ENCODE results near the gene FUT8. TPM values are rescaled to one million over a fixed set of nuclear protein-coding genes. Genes with fewer than 3 reads are reported as not detected.

FUT8 gene
- total RNA-seq (91.8 and 94.6 TPM in 2 replicates), polyA plus RNA-seq (13.2 and 16.7 TPM in 2 replicates), polyA minus RNA-seq (41.8 and 63.1 TPM in 2 replicates)
- total RNA-seq (2013) = 66.2 TPM

DNA sequence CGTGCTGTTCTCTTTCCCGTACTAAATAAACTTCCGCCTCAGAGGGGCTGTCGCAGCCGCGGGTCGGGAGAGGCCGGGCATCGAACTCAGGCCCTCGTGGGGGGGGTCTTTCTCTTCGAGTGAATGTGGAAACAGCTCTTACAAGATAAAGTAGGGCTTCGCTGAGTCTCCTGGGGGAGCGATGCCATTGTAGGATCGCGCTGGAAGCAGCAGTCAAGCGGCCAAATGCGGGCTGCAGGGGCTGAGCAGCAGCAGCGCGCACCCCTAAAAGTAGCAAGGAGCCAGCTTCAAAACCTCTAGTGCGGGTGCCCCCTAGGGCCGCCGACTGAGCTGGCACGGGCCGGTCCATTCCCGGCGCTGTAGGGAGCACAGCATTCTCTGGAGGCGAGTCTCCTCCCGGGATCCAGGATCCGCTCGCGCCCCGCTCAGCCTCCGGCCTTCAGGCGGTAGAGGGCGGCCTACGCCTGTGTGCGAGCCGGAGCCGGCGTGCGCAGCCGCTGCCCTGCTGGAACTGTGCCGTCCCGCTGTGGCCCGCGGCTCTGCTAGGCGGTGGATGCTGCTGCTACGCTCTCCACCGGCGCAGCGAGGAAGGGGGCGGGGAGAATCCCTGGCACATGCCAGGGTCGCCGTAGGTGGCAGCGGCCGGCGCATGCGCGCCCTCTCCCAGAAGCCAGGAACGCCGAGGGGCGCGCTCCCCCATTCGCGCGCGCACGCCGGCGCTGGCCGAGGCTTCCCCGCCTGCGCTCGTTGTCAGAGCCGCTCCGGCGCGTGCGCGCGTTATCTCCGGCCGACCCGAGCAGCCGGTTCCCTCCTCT lies at the start of gene FUT8:
Gene FUT8 (plus strand): TSS at position 699 of the 815 bp plus-strand sequence. CDS start 148,834 bp downstream, outside the sequence.
- WGBS (ENCODE audit: insufficient coverage) = under 1% methylated on average over 70 of the region's 85 CpGs
- H3K79me2 ChIP-seq (ENCODE audit: control insufficient read depth, insufficient read depth, low read length) = peaks cover 56% of the 10 kb centered on the region
- peak within 1 kb of the TSS; percentile 81 to 82 for H3K27ac ChIP-seq (ENCODE audit: low read length in 2 of 2)
- intact Hi-C loops (cut with micrococcal nuclease) = loop anchor here (1.0 to 10.0 kb wide), 11 partner anchors 59 to 1833 kb away; partner anchors contain the start of genes FNTB, MTHFD1, PALS1 and ZBTB1
- ChIA-PET POLR2A (interaction anchor here (0.6 to 4.4 kb wide), 23 partner anchors 57 to 907 kb away, joined by 3 to 69 read pairs (median 5); no protein-coding TSS in a partner anchor), CTCF (interaction anchor here (0.7 to 9.4 kb wide), 40 partner anchors 9 to 658 kb away, joined by 3 to 276 read pairs (median 5); partner anchors contain the start of gene FNTB)
- H3K4me1 ChIP-seq (ENCODE audit: control insufficient read depth in 2 of 2, insufficient read depth in 2 of 2, low read length in 2 of 2) = peaks cover 13 to 20% of the 10 kb centered on the region in 2 donors
- H3K36me3 ChIP-seq (replicated peaks in 1 of 2; ENCODE audit: control extremely low read depth in 1 of 2, control insufficient read depth in 1 of 2, extremely low read depth in 1 of 2, insufficient read depth in 2 of 2, low read length in 1 of 2) = no peaks in the 10 kb centered on the region
- no peaks in the 10 kb centered on the region for H3K9me3 Mint-ChIP-seq (ENCODE audit: insufficient read depth)
- H3K4me2 ChIP-seq (replicated peaks; ENCODE audit: low read depth, low read length, poor library complexity, severe bottlenecking) = peak within 1 kb of the TSS; percentile 91
- TF ChIP-seq CTCF (IDR thresholded peaks at IDR 0.05) = peak; percentile 70
- TF ChIP-seq EZH2 (IDR thresholded peaks at IDR 0.05; ENCODE audit: borderline replicate concordance, insufficient read depth, low read depth, low read length, poor library complexity, severe bottlenecking) = no peak
- peak within 1 kb of the TSS; percentile 77 to 97 (median 95) for H3K4me3 ChIP-seq (ENCODE audit: control extremely low read depth in 1 of 5, extremely low read depth in 1 of 5, insufficient read depth in 1 of 5, low read depth in 2 of 5, low read length in 4 of 5)
- peak within 1 kb of the TSS; percentile 94 for H3K4me3 Mint-ChIP-seq
- peak within 1 kb of the TSS; percentile 91 for H3K9ac ChIP-seq (ENCODE audit: low read length)
- no peaks in the 10 kb centered on the region for H3K27me3 ChIP-seq (replicated peaks in 1 of 4; ENCODE audit: control extremely low read depth in 1 of 4, control insufficient read depth in 3 of 4, insufficient read depth in 4 of 4, low read length in 3 of 4)
- no peaks in the 10 kb centered on the region for H3K27me3 Mint-ChIP-seq
- peak within 1 kb of the TSS; percentile 96 for H3K27ac Mint-ChIP-seq
- peak; percentile 96 for DNase-seq
- H2AFZ ChIP-seq (ENCODE audit: insufficient read depth, low read depth, low read length, poor library complexity, severe bottlenecking) = peak within 1 kb of the TSS; percentile 99
- peaks cover 7% of the 10 kb centered on the region for H4K20me1 ChIP-seq (ENCODE audit: control insufficient read depth, insufficient read depth, low read length, poor library complexity, severe bottlenecking)
- H3K4me1 Mint-ChIP-seq = peaks cover 43% of the 10 kb centered on the region
- H3K9me3 ChIP-seq (ENCODE audit: control extremely low read depth in 1 of 3, control insufficient read depth in 2 of 3, insufficient read depth in 1 of 3, low read length in 2 of 3) = no peaks in the 10 kb centered on the region
- peak; percentile 84 for ATAC-seq (ENCODE audit: low read depth)
